Fibroblast of the aortic adventitia (primary cell): ENCODE measurements around the gene FKBP11. TPM values are rescaled to one million over a fixed set of nuclear protein-coding genes. Genes with fewer than 3 reads are reported as not detected.

ENCODE experiments used
- DNase-seq: peaks from one replicate; pipeline ENCODE4 v3.0.0-alpha.2; 2010; ENCODE audit warnings: low read depth
- H3K4me3 ChIP-seq: 2 replicates; pipeline ENCODE4 v1.5.1; 2011; ENCODE audit warnings: low read depth, mild to moderate bottlenecking, control low read depth, low read length, moderate library complexity
- small RNA-seq: library from RNA; depleted of rRNA; stranded (forward); fragments of <200 nt; gene quantifications from one replicate; pipeline ENCODE3, GENCODE V24; 2012
- total RNA-seq: library from RNA; depleted of rRNA; stranded (reverse); fragments of >200 nt; gene quantifications from 2 replicates; pipeline ENCODE4 v1.2.3, GENCODE V29; 2012; ENCODE audit warnings: low replicate concordance
- TF ChIP-seq, protein P1 (sequence below): IDR thresholded peaks from 2 replicates; pipeline ENCODE4 v1.5.1; 2011; ENCODE audit warnings: mild to moderate bottlenecking, low read length, control low read depth, inconsistent platforms; ENCODE audit not compliant: insufficient read depth

The FKBP11 gene
- total RNA-seq, 1 donor = 23.8 TPM

DNA sequence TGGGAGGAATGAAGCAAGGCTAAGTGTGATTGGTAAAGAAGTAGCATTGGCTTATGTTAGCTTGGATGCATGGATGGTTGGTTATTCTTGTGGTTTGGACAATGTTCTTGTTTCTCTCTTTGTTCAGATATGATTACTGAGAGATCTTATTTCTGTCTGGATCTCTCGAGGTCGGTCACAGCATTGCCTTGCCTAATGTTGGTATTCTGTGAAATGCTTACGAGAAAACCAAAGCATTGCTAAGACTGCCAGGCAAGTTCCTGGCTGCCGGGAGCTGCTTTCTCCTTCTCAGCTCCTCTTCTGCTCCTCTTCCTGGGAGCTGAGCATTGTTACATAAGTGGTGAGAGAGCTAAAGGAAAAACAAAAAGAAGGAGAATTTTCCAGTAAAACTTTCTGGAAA, 52.2 kb downstream of the FKBP11 start:
- no peak overlapping the region for H3K4me3 ChIP-seq
- TF ChIP-seq, protein P1, sequence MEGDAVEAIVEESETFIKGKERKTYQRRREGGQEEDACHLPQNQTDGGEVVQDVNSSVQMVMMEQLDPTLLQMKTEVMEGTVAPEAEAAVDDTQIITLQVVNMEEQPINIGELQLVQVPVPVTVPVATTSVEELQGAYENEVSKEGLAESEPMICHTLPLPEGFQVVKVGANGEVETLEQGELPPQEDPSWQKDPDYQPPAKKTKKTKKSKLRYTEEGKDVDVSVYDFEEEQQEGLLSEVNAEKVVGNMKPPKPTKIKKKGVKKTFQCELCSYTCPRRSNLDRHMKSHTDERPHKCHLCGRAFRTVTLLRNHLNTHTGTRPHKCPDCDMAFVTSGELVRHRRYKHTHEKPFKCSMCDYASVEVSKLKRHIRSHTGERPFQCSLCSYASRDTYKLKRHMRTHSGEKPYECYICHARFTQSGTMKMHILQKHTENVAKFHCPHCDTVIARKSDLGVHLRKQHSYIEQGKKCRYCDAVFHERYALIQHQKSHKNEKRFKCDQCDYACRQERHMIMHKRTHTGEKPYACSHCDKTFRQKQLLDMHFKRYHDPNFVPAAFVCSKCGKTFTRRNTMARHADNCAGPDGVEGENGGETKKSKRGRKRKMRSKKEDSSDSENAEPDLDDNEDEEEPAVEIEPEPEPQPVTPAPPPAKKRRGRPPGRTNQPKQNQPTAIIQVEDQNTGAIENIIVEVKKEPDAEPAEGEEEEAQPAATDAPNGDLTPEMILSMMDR = no peak
- peak; percentile 78 for DNase-seq

Small RNA genes within 50 kb of the gene (small RNA-seq; reads per million reads assigned to genes)
- not detected for gene AC073610.1
- not detected for gene RNU6-600P

Other genes starting within 250 kb of the FKBP11 start
- gene KANSL2, start 243.3 kb downstream of the FKBP11 start, total RNA-seq = 21.2 and 39.8 TPM in 2 replicates
- gene CCNT1, start 208.8 kb downstream of the FKBP11 start, total RNA-seq = 21.1 and 34.3 TPM in 2 replicates
- 30.3 and 31.5 TPM in 2 replicates for gene ADCY6, start 136.4 kb downstream of the FKBP11 start, total RNA-seq
- gene CACNB3, start 107.0 kb downstream of the FKBP11 start, total RNA-seq = 16.1 and 27.7 TPM in 2 replicates
- gene DDX23, start 73.3 kb downstream of the FKBP11 start, total RNA-seq = 54.1 and 151 TPM in 2 replicates
- gene RND1, start 59.6 kb downstream of the FKBP11 start, total RNA-seq = 0.72 TPM in 1 of 2 replicates, not detected in the other
- gene ARF3, start 32.0 kb upstream of the FKBP11 start, total RNA-seq = 39.7 and 65.3 TPM in 2 replicates
- gene WNT10B, start 46.2 kb upstream of the FKBP11 start, total RNA-seq = 0.18 and 0.98 TPM in 2 replicates
- not detected in 2 replicates for gene WNT1, start 52.8 kb upstream of the FKBP11 start, total RNA-seq
- gene DDN, start 73.9 kb upstream of the FKBP11 start, total RNA-seq = 0.08 and 0.09 TPM in 2 replicates
- gene PRKAG1, start 93.3 kb upstream of the FKBP11 start, total RNA-seq = 52.4 and 95.9 TPM in 2 replicates
- gene KMT2D, start 135.3 kb upstream of the FKBP11 start, total RNA-seq = 22.6 and 23.8 TPM in 2 replicates
- gene RHEBL1, start 144.5 kb upstream of the FKBP11 start, total RNA-seq = 0.25 and 0.54 TPM in 2 replicates
- 0.41 TPM in 1 of 2 replicates, not detected in the other for gene DHH, start 169.3 kb upstream of the FKBP11 start, total RNA-seq
- 20.2 and 57.3 TPM in 2 replicates for gene LMBR1L, start 185.4 kb upstream of the FKBP11 start, total RNA-seq
- 159 and 2,451 TPM in 2 replicates for gene TUBA1B, start 205.9 kb upstream of the FKBP11 start, total RNA-seq